Fibroblast of pulmonary artery (primary cell): ENCODE measurements around the gene RPL12.

Experiments
- DNase-seq: peaks from one replicate; pipeline ENCODE4 v3.0.0-alpha.2; 2010; ENCODE audit warnings: low read depth
- H3K4me3 ChIP-seq: replicated peaks from 2 replicates; pipeline ENCODE4 v1.5.1; 2011; ENCODE audit warnings: low read depth, mild to moderate bottlenecking, control low read depth, low read length, moderate library complexity
- CTCF ChIP-seq: IDR thresholded peaks from 2 replicates; pipeline ENCODE4 v1.5.1; 2011; ENCODE audit warnings: mild to moderate bottlenecking, control low read depth, low read length, inconsistent platforms; ENCODE audit errors: missing control alignments

The RPL12 gene

DNA sequence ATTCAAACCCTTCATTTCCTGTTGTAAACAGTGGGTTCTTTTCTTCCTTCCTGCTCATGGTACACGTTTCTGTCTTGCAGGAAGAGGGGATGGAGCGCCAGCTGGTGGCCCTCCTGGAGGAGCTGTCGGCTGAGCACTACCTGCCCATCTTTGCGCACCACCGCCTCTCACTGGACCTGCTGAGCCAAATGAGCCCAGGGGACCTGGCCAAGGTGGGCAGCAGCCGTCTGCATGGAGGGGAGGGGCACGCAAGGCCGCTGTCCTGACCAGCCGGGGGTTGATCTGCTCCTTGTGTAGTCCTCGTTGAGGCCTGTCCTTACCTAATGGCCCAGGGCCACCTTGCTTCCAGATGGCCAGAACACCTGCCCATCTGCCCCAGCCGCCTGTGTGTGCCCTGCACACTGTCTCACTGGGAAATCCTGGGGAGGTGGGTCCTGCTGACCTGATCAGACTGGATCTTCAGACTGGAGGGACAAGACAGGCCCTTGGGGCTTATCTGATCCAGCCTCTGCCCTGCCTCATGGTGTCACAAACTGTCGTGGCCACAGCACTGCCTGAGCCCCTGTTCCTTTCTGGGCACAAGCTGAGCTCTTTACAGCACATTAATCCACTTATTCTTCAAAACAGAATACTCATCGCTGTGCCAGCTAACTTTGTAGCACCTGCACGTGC lies 44.8 kb upstream of the RPL12 start:
- no peak for DNase-seq
- TF ChIP-seq CTCF, result no peak
- no peak overlapping the region for H3K4me3 ChIP-seq

DNA sequence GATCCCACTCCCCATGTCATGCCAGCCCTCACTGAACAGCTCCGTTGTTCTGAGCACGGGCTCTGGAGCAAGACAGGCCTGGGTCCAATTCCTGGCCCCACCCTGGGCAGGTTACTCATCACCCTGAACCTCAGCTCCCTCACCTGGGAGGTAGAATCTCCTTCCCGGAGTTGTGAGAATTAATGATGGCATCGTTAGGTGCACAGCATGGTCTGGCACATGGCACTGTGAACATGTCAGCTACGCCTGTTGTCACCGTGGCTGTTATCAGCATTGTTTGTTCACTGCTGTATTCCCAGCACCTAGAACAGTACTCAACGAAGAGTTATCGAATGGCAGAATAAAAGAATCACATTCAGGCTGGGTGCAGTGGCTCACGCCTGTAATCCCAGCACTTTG lies 43.1 kb upstream of the RPL12 start:
- H3K4me3 ChIP-seq, result no peak overlapping the region

DNA sequence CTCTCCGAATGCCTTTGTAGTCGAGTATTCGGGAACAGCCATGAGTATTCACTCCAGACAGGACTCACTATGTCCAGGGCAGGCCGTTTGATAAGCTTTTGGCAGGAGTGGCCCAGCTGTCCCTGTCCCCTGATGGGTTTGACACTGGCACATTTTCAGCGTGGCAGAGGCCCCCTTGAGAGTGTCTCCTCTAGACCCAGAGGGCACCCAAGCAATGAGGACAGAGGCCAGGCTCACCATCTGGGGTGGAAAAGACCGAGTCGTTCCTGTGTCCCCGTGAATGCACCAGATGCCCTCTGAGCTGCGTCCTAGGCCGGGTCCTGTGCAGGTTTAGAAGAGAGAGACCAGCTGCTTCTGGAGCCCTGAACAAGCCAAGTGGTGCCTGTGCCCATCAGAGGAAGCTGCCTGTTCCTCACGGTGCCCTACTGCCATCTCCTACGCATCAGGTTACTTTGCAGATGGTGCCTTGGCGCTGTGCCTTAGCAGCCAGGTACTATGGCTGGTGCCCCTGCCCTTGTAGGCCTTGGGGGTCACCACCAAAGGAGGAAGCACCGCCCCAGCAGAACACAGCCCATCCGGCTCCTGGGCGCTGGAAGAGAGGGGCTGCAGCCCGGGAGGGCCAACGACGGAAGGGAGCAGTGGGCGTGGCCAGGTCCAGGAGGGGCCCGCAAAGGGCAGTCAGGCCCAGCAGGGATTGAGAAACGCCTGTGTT lies 42.5 kb upstream of the RPL12 start:
- TF ChIP-seq CTCF, result no peak
- H3K4me3 ChIP-seq, result no peak overlapping the region
- no peak for DNase-seq

More for the DNA sequence above, 43.1 kb upstream of the RPL12 start:
- DNase-seq, result no peak
- no peak for TF ChIP-seq CTCF

- no peak for TF ChIP-seq CTCF
- no peak overlapping the region for H3K4me3 ChIP-seq
- DNase-seq, result no peak
Measured at GRCh38 chr9:127492616-127493015, 41.4 kb upstream of the RPL12 start.

DNA sequence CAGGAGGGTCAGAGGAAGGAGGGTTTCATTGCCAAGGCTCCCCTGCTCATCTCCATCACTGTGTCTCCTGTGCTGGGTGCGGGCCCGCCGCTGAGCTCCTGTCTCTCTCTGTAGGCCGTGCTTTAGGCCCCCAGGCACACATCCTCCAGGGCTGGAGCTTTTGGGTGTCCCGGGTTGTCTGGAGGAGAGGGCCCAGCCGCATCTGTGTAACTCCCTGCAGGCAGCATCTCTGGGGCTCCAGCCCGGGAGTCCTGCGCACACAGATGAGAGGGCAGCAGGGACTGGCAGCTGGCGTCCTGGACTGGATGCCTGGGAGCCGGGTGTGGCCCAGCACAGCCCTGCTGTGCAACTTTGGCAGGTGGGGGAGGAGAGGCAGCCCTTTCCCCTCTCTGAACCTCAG lies 40.3 kb upstream of the RPL12 start:
- H3K4me3 ChIP-seq, result no peak overlapping the region
- no peak for DNase-seq
- TF ChIP-seq CTCF, result no peak

- no peak for TF ChIP-seq CTCF
- DNase-seq, result no peak
- H3K4me3 ChIP-seq, result no peak overlapping the region
Measured at GRCh38 chr9:127490535-127491230, 39.5 kb upstream of the RPL12 start.
